ENCODE results near the gene RXFP1.
"Not testable (repeated sequence)": the region's sequence is repeated elsewhere in the genome, so short reads cannot be mapped to it uniquely, and the experiment has no call there.

RXFP1 gene

DNA sequence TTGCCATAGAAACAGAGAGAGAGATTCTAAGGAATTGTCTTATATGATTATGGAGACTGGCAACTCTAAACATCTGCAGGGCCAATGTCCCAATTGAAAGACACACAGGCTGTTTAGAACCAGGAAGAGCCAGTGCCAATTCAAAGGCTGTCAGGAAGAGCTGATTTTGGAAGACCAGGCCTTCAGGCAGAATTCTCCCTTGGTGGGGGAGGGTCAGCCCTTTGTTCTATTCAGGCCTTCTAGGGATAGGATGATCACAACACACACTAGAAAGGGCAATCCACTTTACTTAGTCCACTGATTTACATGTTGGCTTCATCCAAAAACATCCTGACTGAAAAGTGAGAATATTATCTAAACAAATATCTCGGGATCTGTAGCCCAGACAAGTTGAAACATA, 134.8 kb downstream of the RXFP1 start:
- no peak overlapping the region for H3K27ac ChIP-seq (replicated peaks)
- no peak for TF ChIP-seq SPI1 (IDR thresholded peaks at IDR 0.05; ENCODE audit: borderline replicate concordance, low read depth)
- TF ChIP-seq, protein P1, sequence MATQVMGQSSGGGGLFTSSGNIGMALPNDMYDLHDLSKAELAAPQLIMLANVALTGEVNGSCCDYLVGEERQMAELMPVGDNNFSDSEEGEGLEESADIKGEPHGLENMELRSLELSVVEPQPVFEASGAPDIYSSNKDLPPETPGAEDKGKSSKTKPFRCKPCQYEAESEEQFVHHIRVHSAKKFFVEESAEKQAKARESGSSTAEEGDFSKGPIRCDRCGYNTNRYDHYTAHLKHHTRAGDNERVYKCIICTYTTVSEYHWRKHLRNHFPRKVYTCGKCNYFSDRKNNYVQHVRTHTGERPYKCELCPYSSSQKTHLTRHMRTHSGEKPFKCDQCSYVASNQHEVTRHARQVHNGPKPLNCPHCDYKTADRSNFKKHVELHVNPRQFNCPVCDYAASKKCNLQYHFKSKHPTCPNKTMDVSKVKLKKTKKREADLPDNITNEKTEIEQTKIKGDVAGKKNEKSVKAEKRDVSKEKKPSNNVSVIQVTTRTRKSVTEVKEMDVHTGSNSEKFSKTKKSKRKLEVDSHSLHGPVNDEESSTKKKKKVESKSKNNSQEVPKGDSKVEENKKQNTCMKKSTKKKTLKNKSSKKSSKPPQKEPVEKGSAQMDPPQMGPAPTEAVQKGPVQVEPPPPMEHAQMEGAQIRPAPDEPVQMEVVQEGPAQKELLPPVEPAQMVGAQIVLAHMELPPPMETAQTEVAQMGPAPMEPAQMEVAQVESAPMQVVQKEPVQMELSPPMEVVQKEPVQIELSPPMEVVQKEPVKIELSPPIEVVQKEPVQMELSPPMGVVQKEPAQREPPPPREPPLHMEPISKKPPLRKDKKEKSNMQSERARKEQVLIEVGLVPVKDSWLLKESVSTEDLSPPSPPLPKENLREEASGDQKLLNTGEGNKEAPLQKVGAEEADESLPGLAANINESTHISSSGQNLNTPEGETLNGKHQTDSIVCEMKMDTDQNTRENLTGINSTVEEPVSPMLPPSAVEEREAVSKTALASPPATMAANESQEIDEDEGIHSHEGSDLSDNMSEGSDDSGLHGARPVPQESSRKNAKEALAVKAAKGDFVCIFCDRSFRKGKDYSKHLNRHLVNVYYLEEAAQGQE (IDR thresholded peaks at IDR 0.05; ENCODE audit: insufficient replicate concordance, low read depth), result no peak
- TF ChIP-seq POLR2AphosphoS5 (IDR thresholded peaks at IDR 0.05; ENCODE audit: low read depth), result no peak
- no peak for TF ChIP-seq GABPA (IDR thresholded peaks at IDR 0.05; ENCODE audit: low read depth)
- TF ChIP-seq, protein P2, sequence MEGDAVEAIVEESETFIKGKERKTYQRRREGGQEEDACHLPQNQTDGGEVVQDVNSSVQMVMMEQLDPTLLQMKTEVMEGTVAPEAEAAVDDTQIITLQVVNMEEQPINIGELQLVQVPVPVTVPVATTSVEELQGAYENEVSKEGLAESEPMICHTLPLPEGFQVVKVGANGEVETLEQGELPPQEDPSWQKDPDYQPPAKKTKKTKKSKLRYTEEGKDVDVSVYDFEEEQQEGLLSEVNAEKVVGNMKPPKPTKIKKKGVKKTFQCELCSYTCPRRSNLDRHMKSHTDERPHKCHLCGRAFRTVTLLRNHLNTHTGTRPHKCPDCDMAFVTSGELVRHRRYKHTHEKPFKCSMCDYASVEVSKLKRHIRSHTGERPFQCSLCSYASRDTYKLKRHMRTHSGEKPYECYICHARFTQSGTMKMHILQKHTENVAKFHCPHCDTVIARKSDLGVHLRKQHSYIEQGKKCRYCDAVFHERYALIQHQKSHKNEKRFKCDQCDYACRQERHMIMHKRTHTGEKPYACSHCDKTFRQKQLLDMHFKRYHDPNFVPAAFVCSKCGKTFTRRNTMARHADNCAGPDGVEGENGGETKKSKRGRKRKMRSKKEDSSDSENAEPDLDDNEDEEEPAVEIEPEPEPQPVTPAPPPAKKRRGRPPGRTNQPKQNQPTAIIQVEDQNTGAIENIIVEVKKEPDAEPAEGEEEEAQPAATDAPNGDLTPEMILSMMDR (IDR thresholded peaks at IDR 0.05; ENCODE audit: insufficient read depth, low read length), result no peak
- H3K4me3 ChIP-seq (replicated peaks; ENCODE audit: insufficient read depth, low read length), result no peak overlapping the region
- no peaks in the 10 kb centered on the region for H3K27me3 ChIP-seq (ENCODE audit: insufficient read depth, poor library complexity, severe bottlenecking)
- no peak for DNase-seq (ENCODE audit: low read depth in 1 of 2, low spot score in 1 of 2)

DNA sequence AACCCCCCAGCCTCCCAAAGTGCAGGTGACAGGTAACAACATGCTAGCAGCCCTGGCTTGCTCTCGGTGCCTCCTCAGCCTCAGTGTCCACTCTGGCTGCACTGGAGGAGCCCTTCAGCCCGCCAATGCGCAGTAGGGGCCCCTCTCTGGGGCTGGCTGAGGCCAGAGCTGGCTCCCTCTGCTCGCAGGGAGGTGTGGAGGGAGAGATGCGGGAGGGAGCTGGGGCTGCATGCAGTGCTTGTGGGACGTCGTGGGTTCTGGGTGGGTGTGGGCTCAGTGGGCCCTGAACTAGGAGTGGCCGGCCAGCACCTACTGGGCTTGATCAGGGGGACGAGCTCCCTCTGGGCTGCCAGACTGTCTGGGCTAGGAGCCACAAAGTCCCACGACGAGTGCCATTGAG, 135.6 kb downstream of the RXFP1 start:
- Histone ChIP-seq H3K4me3 (replicated peaks; ENCODE audit: insufficient read depth, low read length) (no peak overlapping the region), H3K27ac (replicated peaks) (no peak overlapping the region), H3K27me3 (ENCODE audit: insufficient read depth, poor library complexity, severe bottlenecking) (no peaks in the 10 kb centered on the region)
- TF ChIP-seq SPI1 (IDR thresholded peaks at IDR 0.05; ENCODE audit: borderline replicate concordance, low read depth) (no peak), GABPA (IDR thresholded peaks at IDR 0.05; ENCODE audit: low read depth) (no peak), POLR2AphosphoS5 (IDR thresholded peaks at IDR 0.05; ENCODE audit: low read depth) (no peak)
- TF ChIP-seq, protein P1 (IDR thresholded peaks at IDR 0.05; ENCODE audit: insufficient replicate concordance, low read depth), result no peak
- TF ChIP-seq, protein P2 (IDR thresholded peaks at IDR 0.05; ENCODE audit: insufficient read depth, low read length), result no peak
- no peak for DNase-seq (ENCODE audit: low read depth in 1 of 2, low spot score in 1 of 2)

DNA sequence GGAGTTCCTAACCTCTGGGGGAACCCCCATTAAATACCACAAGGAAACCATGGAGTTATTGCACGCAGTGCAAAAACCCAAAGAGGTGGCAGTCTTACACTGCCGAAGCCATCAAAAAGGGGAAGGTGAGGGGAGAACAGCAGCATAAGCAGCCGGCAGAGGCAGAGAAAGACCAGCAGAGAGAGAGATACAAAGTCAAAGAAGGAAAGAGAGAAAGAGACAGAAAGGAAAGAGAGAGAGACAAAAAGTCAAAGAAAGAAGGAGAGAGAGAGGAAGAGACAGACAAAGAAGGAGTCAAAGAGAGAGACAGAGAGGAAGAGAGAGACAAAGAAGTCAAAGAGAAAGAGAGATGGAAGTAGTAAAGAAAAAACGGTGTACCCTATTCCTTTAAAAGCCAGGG, 141.6 kb downstream of the RXFP1 start:
- peak; percentile 45; the same call in 1 of the 2 replicates for TF ChIP-seq SPI1 (IDR thresholded peaks at IDR 0.05; ENCODE audit: borderline replicate concordance, low read depth)
- DNase-seq (ENCODE audit: low read depth in 1 of 2, low spot score in 1 of 2), result peak in 1 of 2 experiments; percentile 82
- H3K4me3 ChIP-seq (replicated peaks; ENCODE audit: insufficient read depth, low read length); H3K27me3 ChIP-seq (ENCODE audit: insufficient read depth, poor library complexity, severe bottlenecking): not testable (repeated sequence)
- H3K27ac ChIP-seq (replicated peaks), result peak overlapping the region; percentile 91

DNA sequence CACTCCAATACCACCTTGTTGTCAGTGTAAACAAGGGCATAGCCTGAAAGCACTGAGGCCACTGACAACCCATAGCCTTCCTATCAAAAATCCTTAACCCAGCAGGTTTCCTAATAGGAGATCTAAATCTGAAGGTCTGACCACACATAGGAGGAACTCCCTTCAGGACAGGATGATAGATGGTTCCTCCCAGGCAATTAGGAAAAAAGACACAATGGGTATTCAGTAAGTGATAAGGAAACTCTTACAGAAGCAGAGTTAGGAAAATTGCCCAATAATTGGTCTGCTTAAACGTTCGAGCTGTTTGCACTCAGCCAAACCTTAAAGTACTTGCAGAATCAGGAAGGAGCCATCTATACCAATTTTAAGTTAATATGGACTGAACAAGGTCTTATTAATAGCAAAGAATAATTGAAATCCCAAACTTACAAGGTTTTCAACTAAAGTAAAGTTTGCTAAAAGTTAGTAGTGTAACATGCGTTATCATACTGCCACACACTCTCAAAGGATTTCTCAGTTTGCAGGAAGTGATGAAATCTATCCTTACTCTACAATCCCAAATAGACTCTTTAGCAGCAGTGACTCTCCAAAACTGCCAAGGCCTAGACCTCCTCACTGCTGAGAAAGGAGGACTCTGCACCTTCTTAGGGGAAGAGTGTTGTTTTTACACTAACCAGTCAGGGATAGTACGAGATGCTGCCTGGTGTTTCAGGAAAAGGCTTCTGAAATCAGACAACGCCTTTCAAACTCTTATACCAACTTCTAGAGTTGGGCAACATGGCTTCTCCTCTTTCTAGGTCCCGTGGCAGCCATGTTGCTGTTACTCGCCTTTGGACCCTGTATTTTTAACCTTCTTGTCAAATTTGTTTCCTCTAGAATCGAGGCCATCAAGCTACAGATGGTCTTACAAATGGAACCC, 142.3 kb downstream of the RXFP1 start:
- H3K27ac ChIP-seq (replicated peaks), result peak overlapping the region; percentile 91
- H3K27me3 ChIP-seq (ENCODE audit: insufficient read depth, poor library complexity, severe bottlenecking); H3K4me3 ChIP-seq (replicated peaks; ENCODE audit: insufficient read depth, low read length): not testable (repeated sequence)
- peak; percentile 70 to 80 for DNase-seq (ENCODE audit: low read depth in 1 of 2, low spot score in 1 of 2)
- peak; percentile 57; the same call in 1 of the 2 replicates for TF ChIP-seq SPI1 (IDR thresholded peaks at IDR 0.05; ENCODE audit: borderline replicate concordance, low read depth)

Measured in HL-60 (cell line).